Measurements from ENCODE around the gene SH3RF1.

DNA sequence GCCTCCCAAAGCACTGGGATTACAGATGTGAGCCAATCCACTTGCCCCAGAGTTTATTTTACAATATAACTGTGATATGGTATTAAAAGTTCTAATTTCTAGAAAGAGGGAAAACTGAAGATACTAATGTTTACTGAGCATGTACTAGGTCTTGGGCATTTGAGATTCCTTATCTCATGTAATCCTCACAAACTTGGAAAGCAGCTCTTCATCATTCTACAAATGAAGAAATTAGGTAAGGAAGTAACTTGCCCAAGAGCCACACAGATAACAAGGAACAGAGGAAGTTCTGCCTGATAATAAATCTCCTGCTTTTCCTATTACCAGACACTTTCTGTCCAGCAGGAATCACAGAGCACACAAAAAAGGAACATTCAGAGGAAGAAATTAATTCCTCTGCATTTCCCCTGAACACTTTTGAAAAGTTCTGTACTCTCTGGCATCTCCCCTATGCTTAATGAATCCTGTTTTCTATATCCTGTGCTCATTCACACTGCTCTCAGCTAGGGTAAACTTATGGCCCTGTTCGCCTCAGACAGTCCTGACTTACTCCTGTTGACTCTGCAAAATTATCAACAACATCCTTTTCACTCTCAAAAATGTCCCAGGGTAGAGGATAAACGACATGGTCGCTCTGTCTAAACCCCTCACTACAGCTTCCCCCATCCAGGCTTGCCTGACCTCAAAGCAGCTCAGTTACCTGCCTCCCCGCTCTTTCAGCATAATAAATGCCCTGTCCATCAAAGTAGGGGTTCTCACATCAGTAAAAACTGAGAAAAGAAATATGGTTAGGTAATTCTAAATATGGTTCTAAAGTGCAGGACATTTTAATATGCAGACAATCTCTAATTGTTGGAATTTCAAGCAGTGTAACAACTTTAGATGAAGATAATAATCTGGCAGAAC lies 13.6 kb downstream of the SH3RF1 start:
- no peak for TF ChIP-seq TCF7 (CRISPR knock-in tag; IDR thresholded peaks at IDR 0.05; ENCODE audit: low read depth)
- TF ChIP-seq, protein P1, sequence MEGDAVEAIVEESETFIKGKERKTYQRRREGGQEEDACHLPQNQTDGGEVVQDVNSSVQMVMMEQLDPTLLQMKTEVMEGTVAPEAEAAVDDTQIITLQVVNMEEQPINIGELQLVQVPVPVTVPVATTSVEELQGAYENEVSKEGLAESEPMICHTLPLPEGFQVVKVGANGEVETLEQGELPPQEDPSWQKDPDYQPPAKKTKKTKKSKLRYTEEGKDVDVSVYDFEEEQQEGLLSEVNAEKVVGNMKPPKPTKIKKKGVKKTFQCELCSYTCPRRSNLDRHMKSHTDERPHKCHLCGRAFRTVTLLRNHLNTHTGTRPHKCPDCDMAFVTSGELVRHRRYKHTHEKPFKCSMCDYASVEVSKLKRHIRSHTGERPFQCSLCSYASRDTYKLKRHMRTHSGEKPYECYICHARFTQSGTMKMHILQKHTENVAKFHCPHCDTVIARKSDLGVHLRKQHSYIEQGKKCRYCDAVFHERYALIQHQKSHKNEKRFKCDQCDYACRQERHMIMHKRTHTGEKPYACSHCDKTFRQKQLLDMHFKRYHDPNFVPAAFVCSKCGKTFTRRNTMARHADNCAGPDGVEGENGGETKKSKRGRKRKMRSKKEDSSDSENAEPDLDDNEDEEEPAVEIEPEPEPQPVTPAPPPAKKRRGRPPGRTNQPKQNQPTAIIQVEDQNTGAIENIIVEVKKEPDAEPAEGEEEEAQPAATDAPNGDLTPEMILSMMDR (IDR thresholded peaks at IDR 0.05): no peak
- TF ChIP-seq ZNF232 (CRISPR knock-in tag; IDR thresholded peaks at IDR 0.05): no peak
- TF ChIP-seq SOX15 (CRISPR knock-in tag; IDR thresholded peaks at IDR 0.05): no peak
- no peak for TF ChIP-seq NR3C1 (CRISPR knock-in tag; conservative IDR thresholded peaks at IDR 0.05; ENCODE audit: low read depth)
